Measurements from ENCODE around the gene SAFB.

DNA sequence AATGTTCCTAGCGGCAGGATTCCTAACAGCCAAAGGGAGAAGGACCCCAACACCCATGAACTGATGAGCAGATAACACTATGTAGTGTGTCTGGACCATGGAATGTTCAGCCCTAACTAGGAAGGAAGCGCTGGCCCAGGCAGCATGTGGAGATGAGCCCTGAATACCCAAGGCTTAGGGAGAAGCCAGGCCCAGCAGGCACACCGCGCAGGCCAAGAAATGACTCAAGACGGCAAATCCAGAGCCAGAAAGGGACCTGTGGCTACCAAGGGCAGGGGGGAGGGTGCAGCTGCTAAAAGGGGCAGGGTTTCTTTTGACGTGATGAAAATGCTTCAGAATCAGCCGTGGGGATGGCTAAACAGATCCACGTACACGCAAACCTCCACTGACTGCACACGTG lies 34.4 kb upstream of the SAFB start:
- TF ChIP-seq, protein P1, sequence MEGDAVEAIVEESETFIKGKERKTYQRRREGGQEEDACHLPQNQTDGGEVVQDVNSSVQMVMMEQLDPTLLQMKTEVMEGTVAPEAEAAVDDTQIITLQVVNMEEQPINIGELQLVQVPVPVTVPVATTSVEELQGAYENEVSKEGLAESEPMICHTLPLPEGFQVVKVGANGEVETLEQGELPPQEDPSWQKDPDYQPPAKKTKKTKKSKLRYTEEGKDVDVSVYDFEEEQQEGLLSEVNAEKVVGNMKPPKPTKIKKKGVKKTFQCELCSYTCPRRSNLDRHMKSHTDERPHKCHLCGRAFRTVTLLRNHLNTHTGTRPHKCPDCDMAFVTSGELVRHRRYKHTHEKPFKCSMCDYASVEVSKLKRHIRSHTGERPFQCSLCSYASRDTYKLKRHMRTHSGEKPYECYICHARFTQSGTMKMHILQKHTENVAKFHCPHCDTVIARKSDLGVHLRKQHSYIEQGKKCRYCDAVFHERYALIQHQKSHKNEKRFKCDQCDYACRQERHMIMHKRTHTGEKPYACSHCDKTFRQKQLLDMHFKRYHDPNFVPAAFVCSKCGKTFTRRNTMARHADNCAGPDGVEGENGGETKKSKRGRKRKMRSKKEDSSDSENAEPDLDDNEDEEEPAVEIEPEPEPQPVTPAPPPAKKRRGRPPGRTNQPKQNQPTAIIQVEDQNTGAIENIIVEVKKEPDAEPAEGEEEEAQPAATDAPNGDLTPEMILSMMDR (conservative IDR thresholded peaks at IDR 0.05) = no peak
- no peak for TF ChIP-seq ZFX (IDR thresholded peaks at IDR 0.05)
